HepG2 (cell line): ENCODE measurements around the gene TULP4. TPM values are rescaled to one million over a fixed set of nuclear protein-coding genes. Genes with fewer than 3 reads are reported as not detected.
A peak's percentile ranks its signal among the peaks of the same experiment; 100 is the strongest.

Experiments used
- ATAC-seq: fragments of 200-7000 bp; cut with Tn5 transposase; 3 replicates; pipeline ENCODE4 v1.9.1; 2020; ENCODE audit warnings: mild to moderate bottlenecking, moderate library complexity
- BruUV-seq: library from RNA; stranded (reverse); fragments of 400-500 nt; replicated peaks from 2 replicates; lab custom pipeline; 2021; lab: Mats Ljungman, UMichigan
- CTCF ChIA-PET: fragments of 300-600 bp; formaldehyde crosslinking; extraction: SDS; loops from one replicate; lab custom pipeline; 2021; ENCODE audit warnings: low total read pairs, inconsistent platforms, low intra/inter-chr PET ratio; lab: Yijun Ruan, JAX
- POLR2A ChIA-PET: fragments of 350-600 bp; sonication (Branson Sonifier 250); formaldehyde crosslinking; loops from one replicate; lab custom pipeline; 2020; ENCODE audit warnings: antibody characterized with exemption, inconsistent platforms; lab: Yijun Ruan, JAX
- DNase-seq: peaks from one replicate; pipeline ENCODE4 v3.0.0-alpha.2; 2015; ENCODE audit warnings: low spot score
- FAIRE-seq: peaks from 3 replicates; lab custom pipeline; 2011; peaks lifted over from hg19 to GRCh38; lab: Jason Lieb, UNC
- H2AFZ ChIP-seq: one replicate; pipeline ENCODE4 v1.6.1; 2011; ENCODE audit warnings: low read length, inconsistent platforms
- H3K27ac ChIP-seq: fragments of 300-600 bp; 3 replicates; pipeline ENCODE4 v1.8.0; 2011; ENCODE audit warnings: mixed run types, mild to moderate bottlenecking, mixed read lengths, low read length, inconsistent platforms; ENCODE audit not compliant: insufficient read depth; ENCODE audit errors: extremely low read length
- H3K27me3 ChIP-seq, 2 experiments: fragments of 200-600 bp in 1 of 2; 2 replicates in 1 of 2; 3 replicates in 1 of 2; pipeline versions ENCODE4 v1.6.0 to v1.8.0; 2011; ENCODE audit warnings: low read length in 2 of 2, mild to moderate bottlenecking in 2 of 2, moderate library complexity in 2 of 2, inconsistent platforms in 1 of 2; ENCODE audit not compliant: insufficient read depth in 2 of 2, control insufficient read depth in 1 of 2
- H3K36me3 ChIP-seq, 2 experiments: fragments of 200-600 bp in 1 of 2; replicated peaks in 1 of 2; 2 replicates in 1 of 2; 3 replicates in 1 of 2; pipeline versions ENCODE4 v1.5.1 to v1.8.0; 2011; ENCODE audit warnings: low read length in 2 of 2, inconsistent platforms in 1 of 2; ENCODE audit not compliant: insufficient read depth in 2 of 2, control insufficient read depth in 1 of 2
- H3K4me1 ChIP-seq: 2 replicates; pipeline ENCODE4 v1.5.1; 2012; ENCODE audit warnings: low read length, inconsistent platforms; ENCODE audit not compliant: insufficient read depth
- H3K4me2 ChIP-seq: 2 replicates; pipeline ENCODE4 v1.6.0; 2011; ENCODE audit warnings: low read depth, low read length, inconsistent platforms
- H3K4me3 ChIP-seq, 3 experiments: fragments of 200-600 bp in 1 of 3; sonication (generic), shearing (Covaris generic) in 1 of 3; replicated peaks in 1 of 3; 2 replicates each; pipeline ENCODE4 v1.5.1; 2011 to 2016; ENCODE audit warnings: low read length in 3 of 3, inconsistent platforms in 2 of 3, low read depth in 2 of 3, mild to moderate bottlenecking in 2 of 3, control low read depth in 1 of 3, mixed read lengths in 1 of 3; ENCODE audit not compliant: insufficient read depth in 1 of 3
- H3K79me2 ChIP-seq: one replicate; pipeline ENCODE4 v1.6.1; 2011; ENCODE audit warnings: low read length, inconsistent platforms; ENCODE audit not compliant: insufficient read depth
- H3K9ac ChIP-seq: 2 replicates; pipeline ENCODE4 v1.6.0; 2011; ENCODE audit warnings: mild to moderate bottlenecking, low read depth, low read length, inconsistent platforms; ENCODE audit not compliant: insufficient read depth
- H3K9me3 ChIP-seq: 2 replicates; pipeline ENCODE4 v1.5.1; 2012; ENCODE audit warnings: mild to moderate bottlenecking, low read length
- H4K20me1 ChIP-seq: 2 replicates; pipeline ENCODE4 v1.6.0; 2011; ENCODE audit warnings: inconsistent platforms, mild to moderate bottlenecking, low read length, moderate library complexity; ENCODE audit not compliant: insufficient read depth
- ATM ChIP-seq: fragments of 450-650 bp; IDR thresholded peaks from 2 replicates; pipeline ENCODE4 v1.7.1; 2017; ENCODE audit warnings: mild to moderate bottlenecking, borderline replicate concordance
- CAMTA2 ChIP-seq: sonication (generic); formaldehyde crosslinking; IDR thresholded peaks from 2 replicates; pipeline ENCODE4 v1.4.0; 2020; ENCODE audit warnings: mild to moderate bottlenecking, missing genetic modification reagents, borderline replicate concordance
- GABPA ChIP-seq, 2 experiments: IDR thresholded peaks; 2 replicates each; pipeline ENCODE4 v1.6.1; 2011 to 2016; ENCODE audit warnings: low read depth in 2 of 2, low read length in 1 of 2, missing biosample characterization in 1 of 2, missing genetic modification characterization in 1 of 2
- HNRNPL ChIP-seq: fragments of 200-400 bp; formaldehyde crosslinking; IDR thresholded peaks from 2 replicates; pipeline ENCODE4 v1.6.1; 2017; ENCODE audit warnings: mild to moderate bottlenecking, low read depth, low read length
- MAFG ChIP-seq: sonication (generic); formaldehyde crosslinking; IDR thresholded peaks from 2 replicates; pipeline ENCODE4 v1.5.1; 2020; ENCODE audit warnings: mild to moderate bottlenecking, missing genetic modification reagents
- MAFK ChIP-seq, 2 experiments: IDR thresholded peaks in 1 of 2; conservative IDR thresholded peaks in 1 of 2; 2 replicates each; pipeline ENCODE4 v1.6.1; 2011; ENCODE audit warnings: improper control_type of control experiment in 2 of 2, low read length in 2 of 2
- MYNN ChIP-seq: sonication (generic); formaldehyde crosslinking; IDR thresholded peaks from 2 replicates; pipeline ENCODE4 v1.4.0; 2020; ENCODE audit warnings: mild to moderate bottlenecking, low read depth, missing genetic modification reagents
- PRMT3 ChIP-seq: sonication (generic); formaldehyde crosslinking; IDR thresholded peaks from 2 replicates; pipeline ENCODE4 v1.8.1; 2022; ENCODE audit warnings: low read depth, mild to moderate bottlenecking, moderate library complexity, missing genetic modification reagents, borderline replicate concordance
- RBFOX2 ChIP-seq: fragments of 200-400 bp; formaldehyde crosslinking; IDR thresholded peaks from 2 replicates; pipeline ENCODE4 v1.6.1; 2017; ENCODE audit warnings: low read depth, mild to moderate bottlenecking, low read length
- ZNF382 ChIP-seq: sonication (generic); formaldehyde crosslinking; IDR thresholded peaks from 2 replicates; pipeline ENCODE4 v1.5.0; 2020; ENCODE audit warnings: missing genetic modification reagents, mild to moderate bottlenecking, borderline replicate concordance
- ZNF629 ChIP-seq: sonication (generic); formaldehyde crosslinking; conservative IDR thresholded peaks from 2 replicates; pipeline ENCODE4 v1.5.0; 2020; ENCODE audit warnings: missing genetic modification reagents
- whole genome bisulfite sequencing: methylation state at CpG from one replicate; pipeline ENCODE4 v1.1.6; 2017; ENCODE audit warnings: low lambda C conversion rate; 5-methylcytosine and 5-hydroxymethylcytosine counted together
- in situ Hi-C: cut with HindIII; loops from 2 replicates; pipeline ENCODE4 v1.10.0; 2017; ENCODE audit warnings: low pct_unique_long_range_greater_than_20kb; ENCODE audit not compliant: extremely low pct_ligation_motif_present
- intact Hi-C: fragments of 100-400 bp; cut with micrococcal nuclease; formaldehyde crosslinking; loops from one replicate; pipeline ENCODE4 v1.10.0; 2022; ENCODE audit not compliant: unreplicated experiment
- polyA plus RNA-seq, 8 experiments: library from polyadenylated mRNA; depleted of rRNA in 3 of 8; stranded (reverse) in 7 of 8; unstranded in 1 of 8; fragments of >200 nt; fragmentation: Illumina TruSeq in 4 of 8; extraction: Trizol in 4 of 8; gene quantifications; 2 replicates each; pipeline versions ENCODE4 v1.2.1 to v1.2.3, GENCODE V29; 2011 to 2016; ENCODE audit warnings: low read depth in 4 of 8, missing spikeins in 1 of 8, mixed read lengths in 1 of 8; ENCODE audit not compliant: insufficient read depth in 1 of 8
- total RNA-seq, 5 experiments: library from RNA; depleted of rRNA; stranded (reverse); fragments of >200 nt; fragmentation: Illumina TruSeq; extraction: Trizol; gene quantifications; 2 replicates each; pipeline ENCODE4 v1.2.3, GENCODE V29; 2016; ENCODE audit warnings: low read depth in 1 of 5

Gene TULP4
- total and polyA plus RNA-seq, 2 of the 13 experiments (the other 11 are each of a cell fraction or from before 2014, with no cell fraction given), result 21.1 to 122 TPM

DNA sequence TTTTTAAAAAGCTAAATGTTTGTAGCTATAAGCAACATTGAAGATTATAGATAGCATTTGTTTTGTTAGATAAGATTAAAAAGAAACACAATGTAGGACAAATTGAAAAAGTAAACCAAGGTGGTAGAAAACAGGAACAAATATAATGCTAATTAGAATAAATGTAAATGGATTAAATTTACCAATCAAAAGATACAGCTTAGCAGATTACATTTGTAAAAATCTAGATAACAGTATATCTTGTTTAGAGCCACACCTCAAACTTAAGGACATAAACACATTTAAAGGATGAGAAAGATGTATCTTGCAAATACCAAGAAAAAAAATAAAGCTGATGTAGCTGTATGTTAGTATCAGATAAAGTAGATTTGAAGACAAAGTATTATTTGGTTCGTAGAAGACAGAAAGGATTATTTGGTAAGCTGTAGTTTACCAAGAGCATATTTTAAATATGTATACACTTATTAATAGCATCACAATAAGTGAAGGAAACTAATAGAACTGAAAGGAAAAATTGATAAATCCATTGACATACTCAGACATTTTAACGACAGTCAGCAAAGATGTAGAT is 107.2 kb downstream of the TULP4 start:
- intact Hi-C loops, result no loop called here
- POLR2A ChIA-PET, result no interaction called here

DNA sequence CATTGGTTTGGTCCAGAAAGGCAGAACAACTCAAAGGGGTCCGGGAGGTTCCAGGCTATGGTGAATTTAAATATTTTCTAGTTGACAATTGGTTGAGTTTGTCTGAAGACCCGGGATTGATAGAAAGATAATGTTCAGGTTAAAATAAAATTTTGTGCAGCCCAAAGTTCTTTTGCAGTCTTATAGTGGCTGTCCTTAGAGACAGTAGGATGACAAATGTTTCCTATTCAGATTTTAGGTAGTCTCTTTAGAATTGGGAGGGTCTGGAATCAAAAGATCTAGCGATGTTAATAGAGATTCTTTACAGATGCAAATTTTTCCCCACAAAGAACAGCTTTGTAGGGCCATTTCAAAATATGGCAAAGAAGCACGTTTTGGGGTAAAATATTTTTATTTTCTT is 109.1 kb downstream of the TULP4 start:
- TF ChIP-seq CAMTA2 (CRISPR knock-in tag) (no peak), HNRNPL (no peak), MAFK (conservative IDR thresholded peaks at IDR 0.05 in 1 of 2, IDR thresholded peaks at IDR 0.05 in 1 of 2; ENCODE audit: low read length in 2 of 2) (no peak), RBFOX2 (no peak), ATM (no peak), ZNF629 (CRISPR knock-in tag) (no peak), ZNF382 (CRISPR knock-in tag) (no peak), MAFG (CRISPR knock-in tag) (no peak), PRMT3 (CRISPR knock-in tag) (no peak), MYNN (no peak)
- H3K4me2 ChIP-seq, result no peak overlapping the region
- H3K79me2 ChIP-seq, result no peaks in the 10 kb centered on the region
- BruUV-seq, result no TSS peak
- FAIRE-seq, result no peak
- H4K20me1 ChIP-seq, result no peaks in the 10 kb centered on the region
- H3K4me1 ChIP-seq, result no peaks in the 10 kb centered on the region
- CTCF ChIA-PET, result no interaction called here
- no peak overlapping the region for H2AFZ ChIP-seq
- peaks cover 11 to 18% of the 10 kb centered on the region in 2 experiments; a peak in 4 of 5 replicates for H3K36me3 ChIP-seq
- H3K27ac ChIP-seq, result no peak overlapping the region
- intact Hi-C loops, result no loop called here
- in situ Hi-C loops, result no loop called here
- no peak for DNase-seq
- no peak overlapping the region for H3K4me3 ChIP-seq
- H3K27me3 ChIP-seq, result no peaks in the 10 kb centered on the region
- POLR2A ChIA-PET, result no interaction called here
- H3K9me3 ChIP-seq, result no peaks in the 10 kb centered on the region
- WGBS, result 96% methylated on average over 4 of the region's 4 CpGs
- no peak for ATAC-seq
- no peak overlapping the region for H3K9ac ChIP-seq

More for the DNA sequence above, 107.2 kb downstream of the TULP4 start:
- DNase-seq (no peak), ATAC-seq (no peak), FAIRE-seq (no peak)
- no peak overlapping the region for H3K4me2 ChIP-seq
- no peaks in the 10 kb centered on the region for H3K27me3 ChIP-seq
- in situ Hi-C loops, result no loop called here
- H3K9ac ChIP-seq, result no peak overlapping the region
- TF ChIP-seq MAFK (conservative IDR thresholded peaks at IDR 0.05 in 1 of 2, IDR thresholded peaks at IDR 0.05 in 1 of 2; ENCODE audit: low read length in 2 of 2) (0 out of 4 replicates have a peak, but pooled peaks of 1 of the 2 experiments have one; percentile 15), GABPA (IDR thresholded peaks at IDR 0.05; ENCODE audit: low read depth, low read length) (no peak), GABPA (CRISPR knock-in tag; IDR thresholded peaks at IDR 0.05; ENCODE audit: low read depth) (no peak)
- 94% methylated on average over 2 of the region's 2 CpGs for WGBS
- BruUV-seq, result no TSS peak
- no peak overlapping the region for H3K27ac ChIP-seq
- no peak overlapping the region for H3K4me3 ChIP-seq
- CTCF ChIA-PET, result no interaction called here
- no peak overlapping the region for H2AFZ ChIP-seq
- H3K4me1 ChIP-seq, result no peaks in the 10 kb centered on the region
- H3K36me3 ChIP-seq, result peaks cover 11 to 32% of the 10 kb centered on the region in 2 experiments; a peak in 4 of 5 replicates
- no peaks in the 10 kb centered on the region for H4K20me1 ChIP-seq
- no peaks in the 10 kb centered on the region for H3K9me3 ChIP-seq
- no peaks in the 10 kb centered on the region for H3K79me2 ChIP-seq
